ENCODE measurements around the gene KRI1. TPM values are rescaled to one million over a fixed set of nuclear protein-coding genes. Genes with fewer than 3 reads are reported as not detected.

KRI1 gene
- total RNA-seq, 1 donor from 2014 or later, result 25.2 TPM

- no peak for TF ChIP-seq CTCF (IDR thresholded peaks at IDR 0.05)
- DNase-seq, result peak; percentile 70
- peaks cover 44% of the 10 kb centered on the region for H3K4me1 ChIP-seq
- no peaks in the 10 kb centered on the region for H3K36me3 ChIP-seq
- intact Hi-C loops (cut with DNase I), result no loop called here
- peak overlapping the region; percentile 96 for H3K27ac ChIP-seq
- no peaks in the 10 kb centered on the region for H3K27me3 ChIP-seq (ENCODE audit: low read depth)
- H3K4me3 ChIP-seq, result peak overlapping the region; percentile 99
- H3K9me3 ChIP-seq, result no peaks in the 10 kb centered on the region
- peak; percentile 46 to 69 for ATAC-seq
Measured at GRCh38 chr19:10603084-10603872, 37.5 kb upstream of the KRI1 start.

GRCh38 chr19:10602330-10603083 lies 36.7 kb upstream of the KRI1 start:
- Histone ChIP-seq H3K27me3 (ENCODE audit: low read depth) (no peaks in the 10 kb centered on the region), H3K4me1 (peaks cover 44% of the 10 kb centered on the region), H3K4me3 (peak overlapping the region; percentile 99), H3K27ac (peak overlapping the region; percentile 96), H3K36me3 (no peaks in the 10 kb centered on the region), H3K9me3 (no peaks in the 10 kb centered on the region)
- peak; percentile 88 for DNase-seq
- intact Hi-C loops (cut with DNase I), result no loop called here
- peak; percentile 95 to 96 for ATAC-seq
- no peak for TF ChIP-seq CTCF (IDR thresholded peaks at IDR 0.05)

GRCh38 chr19:10601999-10602329 lies 36.2 kb upstream of the KRI1 start:
- H3K27ac ChIP-seq, result no peak overlapping the region

GRCh38 chr19:10600149-10600548 lies 34.3 kb upstream of the KRI1 start:
- Histone ChIP-seq H3K9me3 (no peaks in the 10 kb centered on the region), H3K4me1 (peaks cover 46% of the 10 kb centered on the region), H3K27ac (no peak overlapping the region), H3K27me3 (ENCODE audit: low read depth) (no peaks in the 10 kb centered on the region), H3K4me3 (no peak overlapping the region), H3K36me3 (no peaks in the 10 kb centered on the region)
- DNase-seq (no peak), ATAC-seq (no peak)
- intact Hi-C loops (cut with DNase I), result no loop called here
- TF ChIP-seq CTCF (IDR thresholded peaks at IDR 0.05), result no peak

More at GRCh38 chr19:10601999-10602329, 36.2 kb upstream of the KRI1 start:
- ATAC-seq (no peak), DNase-seq (no peak)
- Histone ChIP-seq H3K9me3 (no peaks in the 10 kb centered on the region), H3K27me3 (ENCODE audit: low read depth) (no peaks in the 10 kb centered on the region), H3K36me3 (no peaks in the 10 kb centered on the region), H3K4me1 (peaks cover 49% of the 10 kb centered on the region), H3K4me3 (peak overlapping the region; percentile 99)
- no peak for TF ChIP-seq CTCF (IDR thresholded peaks at IDR 0.05)
- intact Hi-C loops (cut with DNase I), result no loop called here

GRCh38 chr19:10593820-10594637 lies 28.2 kb upstream of the KRI1 start:
- intact Hi-C loops (cut with DNase I), result no loop called here
- H3K4me1 ChIP-seq, result peaks cover 43% of the 10 kb centered on the region
- DNase-seq, result peak; percentile 61
- peak in 1 of 2 donors; percentile 45 for ATAC-seq
- no peaks in the 10 kb centered on the region for H3K36me3 ChIP-seq
- TF ChIP-seq CTCF (IDR thresholded peaks at IDR 0.05), result no peak
- H3K27ac ChIP-seq, result peak overlapping the region; percentile 49
- H3K9me3 ChIP-seq, result no peaks in the 10 kb centered on the region
- H3K27me3 ChIP-seq (ENCODE audit: low read depth), result no peaks in the 10 kb centered on the region
- H3K4me3 ChIP-seq, result no peak overlapping the region

All from lower lobe of right lung (tissue), 2 donors.